ENCODE data around the gene RNF166. TPM values are rescaled to one million over a fixed set of nuclear protein-coding genes. Genes with fewer than 3 reads are reported as not detected.

Gene RNF166
- total RNA-seq, 1 experiment from 2014 or later, result 26.5 TPM

- Histone ChIP-seq H3K79me2 (ENCODE audit: insufficient read depth, low read length) (no peaks in the 10 kb centered on the region), H3K4ac (ENCODE audit: low read depth, low read length) (no peak overlapping the region), H3K9ac (ENCODE audit: extremely low read depth, insufficient read length, low read length) (no peak overlapping the region), H3K23me2 (ENCODE audit: insufficient read length, low read depth, low read length, poor library complexity, severe bottlenecking) (no peaks in the 10 kb centered on the region), H3K27ac (ENCODE audit: insufficient read length, low read depth, low read length) (no peak overlapping the region), H3T11ph (ENCODE audit: low read length) (no peak overlapping the region), H3K14ac (ENCODE audit: insufficient read depth, low read length) (no peak overlapping the region), H3K56ac (ENCODE audit: insufficient read length, low read depth, low read length) (no peak overlapping the region), H4K8ac (replicated peaks; ENCODE audit: insufficient read length, low read depth, low read length) (no peak overlapping the region), H4K20me1 (ENCODE audit: control insufficient read depth, insufficient read depth, insufficient read length) (no peaks in the 10 kb centered on the region), H4K91ac (ENCODE audit: insufficient read length, low read depth, low read length) (no peak overlapping the region), H3K4me1 (ENCODE audit: insufficient read depth, low read length) (no peaks in the 10 kb centered on the region), H2AK5ac (ENCODE audit: insufficient read length, low read length) (no peak overlapping the region), H2BK5ac (ENCODE audit: insufficient read length, low read length) (no peak overlapping the region), H3K79me1 (ENCODE audit: insufficient read depth, low read depth, low read length, poor library complexity, severe bottlenecking) (no peaks in the 10 kb centered on the region), H3K9me3 (ENCODE audit: control insufficient read depth, low read depth, low read length) (no peaks in the 10 kb centered on the region), H2BK120ac (ENCODE audit: low read depth, low read length, poor library complexity, severe bottlenecking) (no peak overlapping the region), H3K4me2 (ENCODE audit: insufficient read depth, insufficient read length, low read length) (no peak overlapping the region), H4K5ac (ENCODE audit: insufficient read length, low read depth, low read length) (no peak overlapping the region), H3K23ac (ENCODE audit: insufficient read length, low read depth, low read length) (no peak overlapping the region), H2BK12ac (ENCODE audit: insufficient read length, low read depth, low read length) (no peak overlapping the region), H3K27me3 (ENCODE audit: insufficient read depth, low read length) (no peaks in the 10 kb centered on the region), H3K18ac (ENCODE audit: insufficient read length, low read depth, low read length) (no peak overlapping the region), H2BK15ac (ENCODE audit: low read depth, low read length) (no peak overlapping the region), H2AFZ (ENCODE audit: low read length) (no peak overlapping the region), H2BK20ac (ENCODE audit: low read depth, low read length, poor library complexity, severe bottlenecking) (no peak overlapping the region)
- H3K4me1 Mint-ChIP-seq, result no peaks in the 10 kb centered on the region
- WGBS (ENCODE audit: extremely low coverage, insufficient read length, low lambda C conversion rate), result no CpG with 5 or more reads among the region's 30 CpGs
- H3K27ac Mint-ChIP-seq, result no peak overlapping the region
- no peak for DNase-seq
- H3K36me3 Mint-ChIP-seq (ENCODE audit: insufficient read depth in 1 of 3, low read depth in 3 of 3), result peaks cover 3 to 14% (median 8%) of the 10 kb centered on the region in 3 experiments; a peak in 6 of 7 replicates
- H3K9me3 Mint-ChIP-seq, result no peaks in the 10 kb centered on the region
- H3K4me3 Mint-ChIP-seq, result no peak overlapping the region
- H3K27me3 Mint-ChIP-seq (ENCODE audit: low read depth), result no peaks in the 10 kb centered on the region; the same call in 1 of the 2 replicates
- TF ChIP-seq, protein P1, sequence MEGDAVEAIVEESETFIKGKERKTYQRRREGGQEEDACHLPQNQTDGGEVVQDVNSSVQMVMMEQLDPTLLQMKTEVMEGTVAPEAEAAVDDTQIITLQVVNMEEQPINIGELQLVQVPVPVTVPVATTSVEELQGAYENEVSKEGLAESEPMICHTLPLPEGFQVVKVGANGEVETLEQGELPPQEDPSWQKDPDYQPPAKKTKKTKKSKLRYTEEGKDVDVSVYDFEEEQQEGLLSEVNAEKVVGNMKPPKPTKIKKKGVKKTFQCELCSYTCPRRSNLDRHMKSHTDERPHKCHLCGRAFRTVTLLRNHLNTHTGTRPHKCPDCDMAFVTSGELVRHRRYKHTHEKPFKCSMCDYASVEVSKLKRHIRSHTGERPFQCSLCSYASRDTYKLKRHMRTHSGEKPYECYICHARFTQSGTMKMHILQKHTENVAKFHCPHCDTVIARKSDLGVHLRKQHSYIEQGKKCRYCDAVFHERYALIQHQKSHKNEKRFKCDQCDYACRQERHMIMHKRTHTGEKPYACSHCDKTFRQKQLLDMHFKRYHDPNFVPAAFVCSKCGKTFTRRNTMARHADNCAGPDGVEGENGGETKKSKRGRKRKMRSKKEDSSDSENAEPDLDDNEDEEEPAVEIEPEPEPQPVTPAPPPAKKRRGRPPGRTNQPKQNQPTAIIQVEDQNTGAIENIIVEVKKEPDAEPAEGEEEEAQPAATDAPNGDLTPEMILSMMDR (conservative IDR thresholded peaks at IDR 0.05), result no peak
Observed at GRCh38 chr16:88732172-88732960, 26.2 kb upstream of the RNF166 start.

All from H9 (cell line).